ENCODE measurements around the gene FAM210B. TPM values are rescaled to one million over a fixed set of nuclear protein-coding genes. Genes with fewer than 3 reads are reported as not detected.

Gene FAM210B
- total and polyA plus RNA-seq, 2 donors (not counting 1 experiment from before 2014, with no cell fraction given), result 90.6 to 120 TPM

DNA sequence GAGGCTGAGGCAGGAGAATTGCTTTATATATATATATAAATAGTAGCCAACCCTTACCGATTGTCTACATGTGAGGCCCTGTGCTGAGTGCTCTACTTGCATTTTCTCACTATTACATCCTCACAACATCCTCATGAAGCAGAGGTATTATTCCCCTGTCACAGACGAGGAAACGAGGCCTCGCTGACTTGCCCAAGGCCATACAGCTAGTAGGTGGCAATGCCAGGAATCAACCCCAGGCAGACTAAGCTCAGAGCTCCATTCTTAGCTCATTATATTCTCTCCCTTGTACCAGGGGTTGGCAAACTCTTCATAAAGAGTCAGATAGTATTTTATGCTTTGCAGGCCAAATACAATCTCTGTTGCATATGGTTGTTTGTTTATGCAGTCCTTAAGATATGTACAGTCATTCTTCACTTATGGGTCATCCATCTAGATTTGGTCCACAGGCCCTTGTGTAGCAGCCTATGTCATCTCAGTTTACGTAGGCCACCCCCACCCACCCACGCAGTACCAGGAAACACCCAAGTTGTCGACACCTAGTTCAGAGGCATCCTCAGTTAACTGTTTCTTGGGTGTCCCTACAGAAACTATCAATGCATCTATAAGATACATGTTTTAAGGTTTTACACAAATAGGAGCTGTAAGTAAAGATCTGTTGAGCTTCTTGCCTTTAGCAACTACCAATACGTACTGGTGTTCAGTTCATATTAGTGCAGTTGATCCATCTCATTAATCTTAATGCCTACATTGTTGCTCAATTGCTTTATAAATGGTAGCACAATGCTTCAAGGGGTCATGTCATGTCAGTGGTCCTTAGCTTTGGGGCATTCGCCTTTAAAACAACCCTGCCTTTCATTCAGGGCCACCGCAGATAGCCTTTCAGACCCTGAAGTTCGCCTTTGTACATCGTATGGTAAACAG lies 56.3 kb downstream of the FAM210B start:
- no peak overlapping the region for H2AFZ ChIP-seq (ENCODE audit: low read length)
- H3K27me3 ChIP-seq (ENCODE audit: control insufficient read depth, insufficient read depth, low read length), result no peaks in the 10 kb centered on the region
- peak overlapping the region; percentile 86 for H3K27ac ChIP-seq (ENCODE audit: insufficient read depth, low read length)
- H3K9me3 ChIP-seq (ENCODE audit: control insufficient read depth, insufficient read depth, low read depth, low read length), result no peaks in the 10 kb centered on the region
- peak overlapping the region; percentile 25 to 67 (median 43) for H3K4me3 ChIP-seq (replicated peaks in 1 of 4; ENCODE audit: control extremely low read depth in 1 of 4, insufficient read depth in 1 of 4, low read depth in 3 of 4, low read length in 4 of 4)
- H3K9ac ChIP-seq (ENCODE audit: insufficient read depth, low read length), result no peak overlapping the region
- H4K20me1 ChIP-seq (ENCODE audit: control insufficient read depth, extremely low read depth, insufficient read depth, low read length), result no peaks in the 10 kb centered on the region
- H3K4me2 ChIP-seq (ENCODE audit: extremely low read depth, insufficient read depth, low read length), result peak overlapping the region; percentile 78
- H3K36me3 ChIP-seq (ENCODE audit: control insufficient read depth, insufficient read depth, low read length), result no peaks in the 10 kb centered on the region
- peaks cover 67% of the 10 kb centered on the region for H3K79me2 ChIP-seq (ENCODE audit: control insufficient read depth, insufficient read depth, low read length)
- peaks cover 25% of the 10 kb centered on the region for H3K4me1 ChIP-seq (ENCODE audit: control insufficient read depth, extremely low read depth, insufficient read depth, low read length)
- DNase-seq (ENCODE audit: low read depth in 2 of 2), result peak; percentile 86 to 87
- no peak for TF ChIP-seq EZH2 (IDR thresholded peaks at IDR 0.05; ENCODE audit: low read length, missing control alignments)
- TF ChIP-seq, protein P1, sequence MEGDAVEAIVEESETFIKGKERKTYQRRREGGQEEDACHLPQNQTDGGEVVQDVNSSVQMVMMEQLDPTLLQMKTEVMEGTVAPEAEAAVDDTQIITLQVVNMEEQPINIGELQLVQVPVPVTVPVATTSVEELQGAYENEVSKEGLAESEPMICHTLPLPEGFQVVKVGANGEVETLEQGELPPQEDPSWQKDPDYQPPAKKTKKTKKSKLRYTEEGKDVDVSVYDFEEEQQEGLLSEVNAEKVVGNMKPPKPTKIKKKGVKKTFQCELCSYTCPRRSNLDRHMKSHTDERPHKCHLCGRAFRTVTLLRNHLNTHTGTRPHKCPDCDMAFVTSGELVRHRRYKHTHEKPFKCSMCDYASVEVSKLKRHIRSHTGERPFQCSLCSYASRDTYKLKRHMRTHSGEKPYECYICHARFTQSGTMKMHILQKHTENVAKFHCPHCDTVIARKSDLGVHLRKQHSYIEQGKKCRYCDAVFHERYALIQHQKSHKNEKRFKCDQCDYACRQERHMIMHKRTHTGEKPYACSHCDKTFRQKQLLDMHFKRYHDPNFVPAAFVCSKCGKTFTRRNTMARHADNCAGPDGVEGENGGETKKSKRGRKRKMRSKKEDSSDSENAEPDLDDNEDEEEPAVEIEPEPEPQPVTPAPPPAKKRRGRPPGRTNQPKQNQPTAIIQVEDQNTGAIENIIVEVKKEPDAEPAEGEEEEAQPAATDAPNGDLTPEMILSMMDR (conservative IDR thresholded peaks at IDR 0.05 in 1 of 2, IDR thresholded peaks at IDR 0.05 in 1 of 2; ENCODE audit: low read depth in 1 of 2, low read length in 2 of 2), result no peak

DNA sequence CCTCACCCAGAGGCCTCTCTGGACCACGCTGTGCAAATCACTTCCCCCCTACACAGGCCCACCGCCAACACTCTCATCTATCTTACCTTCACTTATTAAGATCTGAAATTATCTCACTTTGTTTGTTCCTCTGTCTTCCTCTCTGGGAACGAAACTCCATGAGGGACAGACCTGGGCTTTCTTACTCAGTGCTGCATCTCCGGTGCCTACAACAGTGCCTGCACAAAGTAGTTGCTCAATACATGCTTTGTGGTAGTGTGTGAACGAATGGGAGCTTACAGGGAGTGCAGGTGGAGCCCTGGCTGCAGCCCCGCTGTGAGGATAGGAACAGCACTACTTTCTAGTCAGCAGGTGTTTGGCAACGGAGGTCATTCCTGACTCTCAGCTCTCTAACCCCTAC lies 58.6 kb downstream of the FAM210B start:
- Histone ChIP-seq H3K4me1 (ENCODE audit: control insufficient read depth, extremely low read depth, insufficient read depth, low read length) (peaks cover 29% of the 10 kb centered on the region), H2AFZ (ENCODE audit: low read length) (no peak overlapping the region), H3K9ac (ENCODE audit: insufficient read depth, low read length) (no peak overlapping the region), H3K27me3 (ENCODE audit: control insufficient read depth, insufficient read depth, low read length) (no peaks in the 10 kb centered on the region), H3K79me2 (ENCODE audit: control insufficient read depth, insufficient read depth, low read length) (peaks cover 72% of the 10 kb centered on the region), H3K4me2 (ENCODE audit: extremely low read depth, insufficient read depth, low read length) (peak overlapping the region; percentile 13), H3K36me3 (ENCODE audit: control insufficient read depth, insufficient read depth, low read length) (no peaks in the 10 kb centered on the region), H3K4me3 (replicated peaks in 1 of 4; ENCODE audit: control extremely low read depth in 1 of 4, insufficient read depth in 1 of 4, low read depth in 3 of 4, low read length in 4 of 4) (no peak overlapping the region), H4K20me1 (ENCODE audit: control insufficient read depth, extremely low read depth, insufficient read depth, low read length) (no peaks in the 10 kb centered on the region), H3K27ac (ENCODE audit: insufficient read depth, low read length) (peak overlapping the region; percentile 58), H3K9me3 (ENCODE audit: control insufficient read depth, insufficient read depth, low read depth, low read length) (no peaks in the 10 kb centered on the region)
- TF ChIP-seq EZH2 (IDR thresholded peaks at IDR 0.05; ENCODE audit: low read length, missing control alignments), result no peak
- TF ChIP-seq, protein P1 (conservative IDR thresholded peaks at IDR 0.05 in 1 of 2, IDR thresholded peaks at IDR 0.05 in 1 of 2; ENCODE audit: low read depth in 1 of 2, low read length in 2 of 2), result no peak
- no peak for DNase-seq (ENCODE audit: low read depth in 2 of 2)

DNA sequence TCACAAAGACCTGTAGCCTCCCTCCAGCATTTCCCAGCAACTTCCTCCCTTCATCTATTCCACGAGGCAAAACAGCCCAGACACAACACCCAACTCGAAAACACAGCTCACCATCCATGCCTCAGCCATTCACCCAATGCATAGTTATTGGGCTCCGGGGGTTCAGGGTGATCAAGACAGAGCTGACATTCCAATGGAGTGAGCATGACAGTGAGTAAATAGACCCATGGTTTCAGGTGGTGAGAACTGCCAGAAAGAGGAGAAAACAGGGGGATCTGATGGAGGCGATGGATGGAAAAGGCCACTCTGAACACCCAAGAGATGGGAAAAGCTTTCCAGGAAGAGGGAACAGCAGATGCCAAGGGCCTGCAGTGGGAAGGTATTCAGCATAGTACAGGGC lies 59.1 kb downstream of the FAM210B start:
- no peaks in the 10 kb centered on the region for H3K36me3 ChIP-seq (ENCODE audit: control insufficient read depth, insufficient read depth, low read length)
- peaks cover 68% of the 10 kb centered on the region for H3K79me2 ChIP-seq (ENCODE audit: control insufficient read depth, insufficient read depth, low read length)
- H3K9me3 ChIP-seq (ENCODE audit: control insufficient read depth, insufficient read depth, low read depth, low read length), result no peaks in the 10 kb centered on the region
- H2AFZ ChIP-seq (ENCODE audit: low read length), result no peak overlapping the region
- no peak for TF ChIP-seq EZH2 (IDR thresholded peaks at IDR 0.05; ENCODE audit: low read length, missing control alignments)
- TF ChIP-seq, protein P1 (conservative IDR thresholded peaks at IDR 0.05 in 1 of 2, IDR thresholded peaks at IDR 0.05 in 1 of 2; ENCODE audit: low read depth in 1 of 2, low read length in 2 of 2), result no peak
- H3K4me3 ChIP-seq (replicated peaks in 1 of 4; ENCODE audit: control extremely low read depth in 1 of 4, insufficient read depth in 1 of 4, low read depth in 3 of 4, low read length in 4 of 4), result no peak overlapping the region
- peaks cover 31% of the 10 kb centered on the region for H3K4me1 ChIP-seq (ENCODE audit: control insufficient read depth, extremely low read depth, insufficient read depth, low read length)
- no peaks in the 10 kb centered on the region for H4K20me1 ChIP-seq (ENCODE audit: control insufficient read depth, extremely low read depth, insufficient read depth, low read length)
- peak overlapping the region; percentile 58 for H3K27ac ChIP-seq (ENCODE audit: insufficient read depth, low read length)
- H3K4me2 ChIP-seq (ENCODE audit: extremely low read depth, insufficient read depth, low read length), result no peak overlapping the region
- H3K9ac ChIP-seq (ENCODE audit: insufficient read depth, low read length), result no peak overlapping the region
- DNase-seq (ENCODE audit: low read depth in 2 of 2), result peak in 1 of 2 donors; percentile 53
- no peaks in the 10 kb centered on the region for H3K27me3 ChIP-seq (ENCODE audit: control insufficient read depth, insufficient read depth, low read length)
